Activated naive CD4-positive, alpha-beta T cell treated with anti-CD3 and anti-CD28 coated beads, Interleukin-2, amount 50 U/mL, for 72 hours (primary cell): ENCODE measurements around the gene MPZL2. TPM values are rescaled to one million over a fixed set of nuclear protein-coding genes. Genes with fewer than 3 reads are reported as not detected.

ENCODE experiments used
- ATAC-seq, 2 donors: fragments of 150-1000 bp; cut with Tn5 transposase; 2 replicates each; pipeline ENCODE4 v1.10.0; 2021; ENCODE audit warnings: mild to moderate bottlenecking in 2 of 2, moderate library complexity in 2 of 2
- DNase-seq, 2 donors: peaks; one replicate each; pipeline ENCODE4 v3.0.0; 2021 to 2022; ENCODE audit warnings: low spot score in 2 of 2
- H3K27ac Mint-ChIP-seq, 2 donors: one replicate each; pipeline ENCODE4 v1.8.0; 2022; ENCODE audit warnings: mild to moderate bottlenecking in 2 of 2, mixed read lengths in 2 of 2
- H3K36me3 Mint-ChIP-seq, 2 donors: one replicate each; pipeline ENCODE4 v1.8.0; 2022; ENCODE audit warnings: mixed read lengths in 2 of 2
- H3K9me3 Mint-ChIP-seq, 2 donors: one replicate each; pipeline ENCODE4 v1.8.0; 2022; ENCODE audit warnings: mixed read lengths in 2 of 2
- total RNA-seq, 2 donors: library from RNA; stranded (reverse); gene quantifications; one replicate each; pipeline ENCODE4 v1.2.3, GENCODE V29; 2022

Gene MPZL2
- total RNA-seq, 2 donors from 2014 or later, result 39.4 to 64.1 TPM

GRCh38 chr11:118291477-118292135 is 27.5 kb upstream of the MPZL2 start:
- ATAC-seq, result no peak
- peaks cover 0 to 4% of the 10 kb centered on the region in 2 donors for H3K9me3 Mint-ChIP-seq
- peaks cover 0 to 6% of the 10 kb centered on the region in 2 donors for H3K36me3 Mint-ChIP-seq
- DNase-seq, result no peak
- no peak overlapping the region for H3K27ac Mint-ChIP-seq

GRCh38 chr11:118290923-118291322 is 26.8 kb upstream of the MPZL2 start:
- ATAC-seq, result peak; percentile 78 to 88
- peak overlapping the region in 1 of 2 donors; percentile 36 for H3K27ac Mint-ChIP-seq

DNA sequence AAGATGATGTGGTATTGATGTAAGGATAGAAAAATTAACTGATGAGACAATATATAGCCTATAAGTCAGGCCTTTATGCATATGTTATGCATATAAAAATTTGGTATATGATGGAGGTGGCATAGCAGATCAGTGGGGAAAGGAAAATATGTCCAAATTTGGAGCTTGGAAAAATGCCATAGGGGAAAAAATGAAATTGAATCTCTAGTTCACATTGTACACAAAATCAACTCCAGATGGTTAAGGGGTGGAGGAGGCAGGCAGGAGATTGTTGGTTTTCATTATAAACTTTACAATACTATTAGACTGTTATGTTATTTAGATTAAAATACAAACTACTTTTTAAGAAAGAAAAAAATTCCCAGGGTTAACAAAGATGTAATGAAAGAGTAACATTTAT is 25.3 kb upstream of the MPZL2 start:
- DNase-seq, result no peak
- Mint-ChIP-seq H3K9me3 (peaks cover 0 to 4% of the 10 kb centered on the region in 2 donors), H3K36me3 (peaks cover 0 to 6% of the 10 kb centered on the region in 2 donors), H3K27ac (peak overlapping the region in 1 of 2 donors; percentile 24)
- no peak for ATAC-seq

More at GRCh38 chr11:118290923-118291322, 26.8 kb upstream of the MPZL2 start:
- no peak for DNase-seq
- peaks cover 0 to 4% of the 10 kb centered on the region in 2 donors for H3K9me3 Mint-ChIP-seq
- H3K36me3 Mint-ChIP-seq, result peaks cover 0 to 6% of the 10 kb centered on the region in 2 donors

GRCh38 chr11:118287006-118287405 is 22.9 kb upstream of the MPZL2 start:
- Mint-ChIP-seq H3K27ac (no peak overlapping the region), H3K36me3 (peaks cover 0 to 11% of the 10 kb centered on the region in 2 donors), H3K9me3 (peaks cover 0 to 4% of the 10 kb centered on the region in 2 donors)
- DNase-seq (no peak), ATAC-seq (peak in 1 of 2 donors; percentile 34)

DNA sequence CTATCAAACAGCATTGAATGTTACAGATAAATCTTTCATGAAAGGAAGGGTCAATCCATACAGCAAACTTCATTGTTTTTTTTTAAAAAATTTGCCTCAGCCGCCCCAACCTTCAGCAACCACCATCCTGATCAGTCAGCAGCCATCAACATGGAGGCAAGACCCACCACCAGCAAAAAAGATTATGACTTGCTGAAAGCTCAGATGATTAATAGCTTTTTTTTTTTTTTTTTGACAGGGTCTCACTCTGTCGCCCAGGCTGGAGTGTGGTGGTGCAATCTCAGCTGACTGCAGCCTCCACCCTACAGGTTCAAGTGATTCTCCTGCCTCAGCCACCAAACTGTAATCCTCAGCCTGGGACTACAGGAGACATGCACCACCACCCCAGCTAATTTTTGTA is 22.4 kb upstream of the MPZL2 start:
- Mint-ChIP-seq H3K27ac (no peak overlapping the region), H3K36me3 (peaks cover 0 to 11% of the 10 kb centered on the region in 2 donors)

DNA sequence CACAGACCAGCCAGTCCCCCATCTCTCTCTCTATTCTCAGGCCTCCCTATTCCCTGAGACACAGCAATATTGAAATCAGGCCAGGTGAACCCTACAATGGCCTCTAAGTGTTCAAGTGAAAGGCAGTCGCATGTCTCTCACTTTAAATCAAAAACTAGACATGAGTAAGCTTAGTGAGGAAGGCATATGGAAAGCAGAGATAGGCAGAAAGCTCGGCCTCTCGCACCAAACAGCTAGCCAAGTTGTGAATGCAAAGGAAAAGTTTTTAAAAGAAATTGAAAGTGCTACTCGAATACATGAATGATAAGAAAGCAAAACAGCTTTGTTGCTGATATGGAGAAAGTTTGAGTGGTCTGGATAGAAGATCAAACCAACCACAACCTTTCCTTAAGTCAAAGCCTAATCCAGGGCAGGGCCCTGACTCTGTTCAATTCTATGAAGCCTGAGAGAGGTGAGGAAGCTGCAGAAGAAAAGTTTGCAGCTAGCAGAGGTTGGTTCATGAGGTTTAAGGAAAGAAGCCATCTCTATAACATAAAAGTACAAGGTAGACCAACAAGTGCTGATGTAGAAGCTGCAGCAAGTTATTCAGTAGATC is 19.8 kb upstream of the MPZL2 start:
- H3K27ac Mint-ChIP-seq, result peak overlapping the region; percentile 51 to 75
- peaks cover 0 to 6% of the 10 kb centered on the region in 2 donors for H3K36me3 Mint-ChIP-seq
- ATAC-seq (peak; percentile 73 to 86), DNase-seq (peak in 1 of 2 donors; percentile 35)
- no peaks in the 10 kb centered on the region for H3K9me3 Mint-ChIP-seq

More for the DNA sequence above, 22.4 kb upstream of the MPZL2 start:
- ATAC-seq, result no peak
- peaks cover 0 to 4% of the 10 kb centered on the region in 2 donors for H3K9me3 Mint-ChIP-seq
- DNase-seq, result no peak

DNA sequence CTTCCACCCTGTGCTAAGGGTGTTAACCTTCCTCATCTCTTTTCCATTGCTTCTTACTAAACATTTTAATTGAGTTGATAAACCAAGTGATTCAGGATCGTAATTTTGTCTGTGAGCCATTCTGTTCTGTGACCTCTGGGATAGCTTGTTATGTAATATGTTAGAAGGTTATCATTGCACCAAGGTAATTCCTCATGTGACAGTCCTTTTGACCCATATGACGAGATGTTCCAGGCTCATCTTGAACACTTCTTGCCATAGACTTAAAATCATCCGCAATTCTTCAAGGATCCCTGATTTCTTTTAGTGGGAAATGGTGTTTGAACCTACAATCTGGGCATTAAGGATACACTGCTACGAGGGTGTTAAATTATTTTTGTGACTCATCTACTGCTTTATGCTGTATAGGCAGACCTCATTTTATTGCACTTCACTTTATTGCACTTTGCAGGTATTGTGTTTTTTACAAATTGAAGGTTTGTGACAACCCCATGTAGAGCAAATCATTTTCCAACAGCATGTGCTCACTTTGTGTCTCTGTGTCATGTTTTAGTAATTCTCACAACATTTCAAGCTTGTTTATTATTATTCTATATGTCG is 19.0 kb upstream of the MPZL2 start:
- H3K27ac Mint-ChIP-seq, result peak overlapping the region; percentile 47 to 75
- H3K9me3 Mint-ChIP-seq, result no peaks in the 10 kb centered on the region
- peaks cover 0 to 6% of the 10 kb centered on the region in 2 donors for H3K36me3 Mint-ChIP-seq
- DNase-seq (no peak), ATAC-seq (no peak)

GRCh38 chr11:118282606-118283005 is 18.5 kb upstream of the MPZL2 start:
- ATAC-seq, result no peak
- Mint-ChIP-seq H3K36me3 (peaks cover 0 to 6% of the 10 kb centered on the region in 2 donors), H3K9me3 (no peaks in the 10 kb centered on the region), H3K27ac (peak overlapping the region in 1 of 2 donors; percentile 75)
- DNase-seq, result no peak

GRCh38 chr11:118281284-118281683 is 17.2 kb upstream of the MPZL2 start:
- ATAC-seq (peak; percentile 19 to 71), DNase-seq (no peak)
- no peaks in the 10 kb centered on the region for H3K9me3 Mint-ChIP-seq
- H3K36me3 Mint-ChIP-seq, result peaks cover 0 to 6% of the 10 kb centered on the region in 2 donors
- peak overlapping the region; percentile 61 to 64 for H3K27ac Mint-ChIP-seq

GRCh38 chr11:118277312-118277711 is 13.2 kb upstream of the MPZL2 start:
- no peak for DNase-seq
- peaks cover 3 to 8% of the 10 kb centered on the region in 2 donors for H3K9me3 Mint-ChIP-seq
- peak overlapping the region in 1 of 2 donors; percentile 90 for H3K27ac Mint-ChIP-seq
- peak; percentile 57 to 69 for ATAC-seq
- H3K36me3 Mint-ChIP-seq, result no peaks in the 10 kb centered on the region

- no peak for DNase-seq
- peak overlapping the region; percentile 5 to 90 for H3K27ac Mint-ChIP-seq
- no peaks in the 10 kb centered on the region for H3K36me3 Mint-ChIP-seq
- peaks cover 3 to 8% of the 10 kb centered on the region in 2 donors for H3K9me3 Mint-ChIP-seq
- no peak for ATAC-seq
Measured at GRCh38 chr11:118276422-118276821, 12.3 kb upstream of the MPZL2 start.

- Mint-ChIP-seq H3K27ac (peak overlapping the region in 1 of 2 donors; percentile 90), H3K36me3 (no peaks in the 10 kb centered on the region), H3K9me3 (peaks cover 3 to 8% of the 10 kb centered on the region in 2 donors)
- ATAC-seq (peak; percentile 55 to 73), DNase-seq (no peak)
Measured at GRCh38 chr11:118275176-118275575, 11.1 kb upstream of the MPZL2 start.

GRCh38 chr11:118274186-118274585 is 10.1 kb upstream of the MPZL2 start:
- ATAC-seq, result no peak
- Mint-ChIP-seq H3K36me3 (no peaks in the 10 kb centered on the region), H3K27ac (no peak overlapping the region), H3K9me3 (peaks cover 3 to 8% of the 10 kb centered on the region in 2 donors)
- DNase-seq, result no peak

- ATAC-seq, result no peak
- no peak overlapping the region for H3K27ac Mint-ChIP-seq
- DNase-seq, result no peak
- H3K9me3 Mint-ChIP-seq, result peaks cover 3 to 8% of the 10 kb centered on the region in 2 donors
- H3K36me3 Mint-ChIP-seq, result no peaks in the 10 kb centered on the region
Measured at GRCh38 chr11:118272001-118272400, 7.9 kb upstream of the MPZL2 start.

GRCh38 chr11:118267486-118267885 is 3.4 kb upstream of the MPZL2 start:
- H3K27ac Mint-ChIP-seq, result no peak overlapping the region
- DNase-seq (no peak), ATAC-seq (no peak)
- H3K9me3 Mint-ChIP-seq, result no peaks in the 10 kb centered on the region
- H3K36me3 Mint-ChIP-seq, result peaks cover 20 to 22% of the 10 kb centered on the region in 2 donors

DNA sequence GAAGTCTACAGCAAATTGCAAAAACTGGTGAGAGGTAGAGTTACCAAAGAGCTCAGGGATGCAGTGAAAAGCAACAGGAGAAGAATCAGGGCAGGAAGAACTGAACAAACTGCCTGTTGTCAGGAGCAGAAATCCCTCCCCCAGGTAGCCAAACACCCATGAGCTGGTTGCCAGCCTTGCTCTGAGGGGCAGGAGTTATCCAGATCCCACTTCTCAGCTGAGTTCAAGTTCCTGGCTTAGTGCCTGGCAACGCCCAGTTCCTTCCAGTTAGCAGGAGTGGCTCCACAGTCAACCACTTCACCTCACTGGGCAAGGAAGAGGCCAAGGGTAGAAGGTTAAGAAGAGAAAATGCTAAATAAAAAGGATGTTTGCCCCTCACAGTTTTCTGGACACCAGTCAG is 1.9 kb upstream of the MPZL2 start:
- DNase-seq, result no peak
- ATAC-seq, result no peak
- no peak overlapping the region for H3K27ac Mint-ChIP-seq
- no peaks in the 10 kb centered on the region for H3K9me3 Mint-ChIP-seq
- peaks cover 29 to 32% of the 10 kb centered on the region in 2 donors for H3K36me3 Mint-ChIP-seq
